NCI-H2107 treated with DMSO at 0.1 percent for 48 hours (cell line): Measurements from ENCODE around the gene PADI2.

Experiments
- DNase-seq: peaks from one replicate; lab custom pipeline; 2025; ENCODE audit not compliant: unreplicated experiment; lab: John Stamatoyannopoulos, UW

PADI2 gene

GRCh38 chr1:17059391-17060305 is 59.6 kb downstream of the PADI2 start:
- peak; percentile 43 for DNase-seq

GRCh38 chr1:17056551-17056950 is 62.7 kb downstream of the PADI2 start:
- no peak for DNase-seq

- no peak for DNase-seq
Observed at GRCh38 chr1:17055801-17056200, 63.5 kb downstream of the PADI2 start.

- peak; percentile 85 for DNase-seq
Observed at GRCh38 chr1:17053685-17054410, 65.4 kb downstream of the PADI2 start, which contains the start of gene SDHB. Gene SDHB (minus strand): TSS chr1:17054032. CDS start chr1:17054019, 13 bp downstream.

- no peak for DNase-seq
Observed at GRCh38 chr1:17053086-17053684, 66.1 kb downstream of the PADI2 start.

- DNase-seq: no peak
Observed at GRCh38 chr1:17052641-17053040, 66.6 kb downstream of the PADI2 start.

GRCh38 chr1:17052038-17052437 is 67.2 kb downstream of the PADI2 start:
- DNase-seq: no peak

- no peak for DNase-seq
Observed at GRCh38 chr1:17047924-17048323, 71.3 kb downstream of the PADI2 start.

- DNase-seq: peak; percentile 42
Observed at GRCh38 chr1:17046334-17046657, 73.0 kb downstream of the PADI2 start.

DNA sequence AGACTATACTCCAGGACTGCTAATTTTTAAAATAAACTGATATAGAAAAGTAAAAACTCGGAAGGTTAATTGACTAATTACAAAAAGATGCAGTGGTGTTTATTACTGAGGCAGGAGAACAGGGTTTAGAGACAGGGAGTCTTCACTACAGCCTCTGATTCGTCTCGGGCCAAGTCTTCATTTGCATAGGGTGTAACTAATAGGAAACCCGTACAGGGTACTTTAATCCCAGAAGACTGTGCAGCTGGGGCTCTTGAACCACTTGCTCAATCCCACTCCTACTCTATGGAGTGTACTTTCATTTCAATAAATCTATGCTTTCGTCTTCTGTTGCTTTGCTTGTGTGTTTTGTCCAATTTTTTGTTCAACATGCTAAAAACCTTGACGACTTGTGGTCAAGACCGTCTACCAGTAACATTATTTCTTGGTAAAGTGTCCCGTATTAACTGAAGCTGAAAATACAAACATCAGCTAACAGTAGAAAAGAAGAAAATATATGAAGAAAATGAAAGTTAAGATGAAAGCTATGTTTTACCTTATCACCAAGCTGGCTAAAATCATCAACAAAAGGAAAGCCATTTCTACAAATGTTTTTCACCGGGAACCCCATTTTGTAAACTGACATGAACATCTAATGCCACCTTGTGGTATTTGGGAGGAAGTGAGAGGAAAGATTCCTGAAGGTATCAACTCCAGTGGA is 73.5 kb downstream of the PADI2 start:
- DNase-seq: peak; percentile 47

DNA sequence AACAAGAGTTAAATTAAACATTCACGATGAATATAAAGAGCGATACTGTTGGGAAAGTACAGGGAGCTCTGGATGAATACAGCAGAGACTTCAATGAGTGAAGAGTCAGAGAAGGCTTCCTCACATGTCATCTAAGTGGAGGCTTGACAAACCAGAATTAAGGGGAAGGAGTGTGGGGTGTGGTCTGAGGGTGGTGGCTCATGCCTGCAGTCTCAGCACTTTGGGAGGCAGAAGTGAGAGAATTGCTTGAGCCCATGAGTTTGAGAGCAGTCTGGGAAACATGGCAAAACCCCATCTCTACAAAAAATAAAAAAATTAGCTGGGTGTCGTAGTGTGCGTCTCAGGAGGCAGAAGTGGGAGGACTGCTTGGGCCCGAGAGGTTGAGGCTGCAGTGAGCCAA is 74.1 kb downstream of the PADI2 start:
- no peak for DNase-seq

- no peak for DNase-seq
Observed at GRCh38 chr1:17043676-17044075, 75.6 kb downstream of the PADI2 start.

DNA sequence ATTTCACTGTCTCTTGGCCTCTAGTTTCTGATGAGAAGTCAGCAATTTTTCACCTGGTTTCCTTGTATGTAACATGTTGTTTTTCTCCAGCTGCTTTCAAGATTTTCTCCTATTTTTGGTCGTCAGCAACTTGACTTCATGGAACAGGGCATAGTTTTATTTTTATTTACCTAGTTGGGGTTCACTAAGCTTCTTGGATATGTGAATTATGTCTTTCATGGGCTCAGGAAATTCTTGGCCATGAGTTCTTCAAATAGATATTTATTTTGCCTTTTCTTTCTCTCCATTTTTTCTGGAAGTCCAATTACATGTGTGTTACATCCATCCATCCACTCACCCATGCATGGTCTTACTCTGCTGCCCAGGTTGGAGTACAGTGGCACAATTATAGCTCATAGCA is 79.1 kb downstream of the PADI2 start:
- no peak for DNase-seq

GRCh38 chr1:17039522-17039921 is 79.7 kb downstream of the PADI2 start:
- DNase-seq: no peak

GRCh38 chr1:17033481-17033880 is 85.8 kb downstream of the PADI2 start:
- DNase-seq: no peak

GRCh38 chr1:17032741-17033140 is 86.5 kb downstream of the PADI2 start:
- DNase-seq: no peak

DNA sequence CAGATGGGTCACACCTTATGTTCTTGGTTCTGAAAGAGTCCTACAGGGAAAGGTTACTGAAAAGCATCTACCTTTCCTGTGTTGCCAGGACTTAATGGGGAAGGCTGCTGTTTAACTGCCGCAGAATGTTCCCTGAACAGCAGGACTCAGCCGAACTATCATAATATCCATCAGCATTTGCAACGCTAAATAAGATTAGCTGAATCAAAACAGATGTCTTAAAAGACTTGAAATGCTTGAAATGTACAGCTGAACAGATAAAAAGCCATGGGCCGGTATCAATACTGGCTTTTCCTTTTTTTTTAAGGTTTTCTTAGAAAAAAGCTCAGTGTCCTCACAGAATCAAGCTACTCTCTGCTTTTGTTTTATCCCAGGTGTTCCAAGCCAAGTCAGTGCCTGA is 87.8 kb downstream of the PADI2 start:
- no peak for DNase-seq

DNA sequence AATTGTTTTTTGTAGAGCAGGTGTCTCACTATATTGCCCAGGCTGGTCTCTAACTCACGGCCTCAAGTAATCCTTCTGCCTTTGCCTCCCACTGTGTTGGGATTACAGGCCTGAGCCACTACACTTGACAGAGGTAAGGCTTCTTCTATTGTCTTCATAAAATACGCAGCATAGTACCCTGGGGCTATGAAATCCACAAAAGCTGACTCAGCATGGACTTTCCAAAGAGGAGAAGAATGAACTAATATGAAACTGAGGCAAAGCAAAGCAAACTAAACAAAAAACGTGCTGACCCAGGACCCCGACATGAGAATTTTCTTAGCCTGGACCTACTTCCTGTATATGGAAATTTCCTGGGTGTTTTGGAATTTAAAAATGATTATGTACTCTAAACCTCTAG is 89.0 kb downstream of the PADI2 start:
- DNase-seq: no peak

- DNase-seq: no peak
Observed at GRCh38 chr1:17028662-17029188, 90.5 kb downstream of the PADI2 start.

GRCh38 chr1:17027900-17028299 is 91.4 kb downstream of the PADI2 start:
- DNase-seq: peak; percentile 23

DNA sequence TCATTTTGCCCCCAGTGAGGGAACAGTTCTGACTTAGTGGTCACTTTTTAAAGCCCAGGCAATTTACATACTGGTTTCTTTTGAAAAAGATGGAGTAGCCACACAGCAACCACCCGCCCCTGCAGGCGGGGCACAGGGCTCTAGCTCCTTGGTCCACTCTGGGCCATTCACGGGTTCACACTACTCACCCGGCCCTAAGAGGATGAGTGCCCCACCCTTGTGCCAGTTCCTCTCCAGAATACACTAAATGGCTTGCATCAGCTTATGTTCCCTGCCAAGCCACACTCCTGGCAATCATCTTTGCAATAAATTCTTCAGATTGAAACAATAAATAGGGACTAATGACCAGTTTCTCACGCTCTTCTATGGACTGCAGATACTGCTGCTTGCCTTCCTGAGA is 91.8 kb downstream of the PADI2 start:
- DNase-seq: no peak
